GF-D8 (cell line): ENCODE data around the gene ODAPH.
"Not testable (repeated sequence)": the region's sequence is repeated elsewhere in the genome, so short reads cannot be mapped to it uniquely, and the experiment has no call there.

Experiments used
- DNase-seq: peaks from one replicate; lab custom pipeline; 2025; lab: John Stamatoyannopoulos, UW

The ODAPH gene

GRCh38 chr4:75555294-75556164 lies at the start of gene ODAPH:
Gene ODAPH (plus strand): TSS chr4:75556066. CDS start chr4:75556083, 17 bp downstream.
- DNase-seq = no peak

- DNase-seq = not testable (repeated sequence)
Observed at GRCh38 chr4:75509592-75509991, 46.3 kb upstream of the ODAPH start.

- peak; percentile 40 for DNase-seq
Observed at GRCh38 chr4:75511841-75512240, 44.0 kb upstream of the ODAPH start.

- peak; percentile 96 for DNase-seq
Observed at GRCh38 chr4:75512386-75513211, 43.3 kb upstream of the ODAPH start.

GRCh38 chr4:75513526-75514130 lies 42.2 kb upstream of the ODAPH start:
- DNase-seq = no peak

GRCh38 chr4:75514131-75514948 lies 41.5 kb upstream of the ODAPH start, which contains the start of the genes RCHY1 and THAP6:
Gene RCHY1 (minus strand): TSS chr4:75514403. CDS start chr4:75514286, 117 bp downstream.
Gene THAP6 (plus strand): TSS chr4:75514473. CDS start chr4:75515453, 980 bp downstream.
- peak; percentile 87 for DNase-seq

GRCh38 chr4:75514949-75515612 lies 40.8 kb upstream of the ODAPH start:
- DNase-seq = peak; percentile 36

GRCh38 chr4:75516144-75516543 lies 39.7 kb upstream of the ODAPH start:
- no peak for DNase-seq

- DNase-seq = not testable (repeated sequence)
Observed at GRCh38 chr4:75519452-75519851, 36.4 kb upstream of the ODAPH start.

GRCh38 chr4:75525086-75525485 lies 30.8 kb upstream of the ODAPH start:
- no peak for DNase-seq

- no peak for DNase-seq
Observed at GRCh38 chr4:75525910-75526309, 30.0 kb upstream of the ODAPH start.

- DNase-seq = no peak
Observed at GRCh38 chr4:75527482-75527881, 28.4 kb upstream of the ODAPH start.

GRCh38 chr4:75530556-75531322 lies 25.1 kb upstream of the ODAPH start:
- no peak for DNase-seq

GRCh38 chr4:75531536-75532143 lies 24.2 kb upstream of the ODAPH start:
- not testable (repeated sequence) for DNase-seq

- not testable (repeated sequence) for DNase-seq
Observed at GRCh38 chr4:75533339-75533887, 22.5 kb upstream of the ODAPH start.

GRCh38 chr4:75533926-75534325 lies 21.9 kb upstream of the ODAPH start:
- not testable (repeated sequence) for DNase-seq

GRCh38 chr4:75537308-75537707 lies 18.6 kb upstream of the ODAPH start:
- not testable (repeated sequence) for DNase-seq

GRCh38 chr4:75542824-75543223 lies 13.0 kb upstream of the ODAPH start:
- no peak for DNase-seq

GRCh38 chr4:75544220-75544619 lies 11.6 kb upstream of the ODAPH start:
- not testable (repeated sequence) for DNase-seq
